ENCODE data around the gene PSTPIP1. TPM values are rescaled to one million over a fixed set of nuclear protein-coding genes. Genes with fewer than 3 reads are reported as not detected.
"Not testable (repeated sequence)": the region's sequence is repeated elsewhere in the genome, so short reads cannot be mapped to it uniquely, and the experiment has no call there.

Gene PSTPIP1
- total RNA-seq, 1 donor from 2014 or later: 12.4 TPM

DNA sequence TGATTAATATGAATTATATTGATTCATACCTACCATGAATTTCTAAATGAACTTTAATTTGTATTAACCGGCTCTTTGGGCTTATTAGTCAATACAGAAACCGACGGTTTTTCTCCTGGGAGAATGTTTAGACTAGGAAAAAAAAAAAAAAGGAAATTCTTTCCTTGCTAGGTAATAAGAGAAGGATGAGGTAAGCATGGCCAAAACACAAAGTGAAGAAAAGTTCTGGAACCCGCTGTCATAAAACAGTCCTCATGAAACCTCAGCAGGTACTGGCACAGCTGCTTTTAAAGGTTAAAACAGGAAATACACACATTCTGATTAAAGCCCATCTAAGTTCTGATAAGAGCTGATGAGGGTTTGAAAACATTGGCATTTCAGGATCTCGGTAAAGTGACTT lies 30.8 kb upstream of the PSTPIP1 start:
- Mint-ChIP-seq H3K27me3 (ENCODE audit: unreplicated experiment) (no peaks in the 10 kb centered on the region), H3K27ac (ENCODE audit: unreplicated experiment) (no peak overlapping the region), H3K4me1 (ENCODE audit: low read depth, unreplicated experiment) (no peaks in the 10 kb centered on the region), H3K9me3 (ENCODE audit: unreplicated experiment) (no peaks in the 10 kb centered on the region), H3K4me3 (ENCODE audit: unreplicated experiment) (no peak overlapping the region), H3K36me3 (ENCODE audit: unreplicated experiment) (no peaks in the 10 kb centered on the region)
- no peak for DNase-seq
- TF ChIP-seq, protein P1, sequence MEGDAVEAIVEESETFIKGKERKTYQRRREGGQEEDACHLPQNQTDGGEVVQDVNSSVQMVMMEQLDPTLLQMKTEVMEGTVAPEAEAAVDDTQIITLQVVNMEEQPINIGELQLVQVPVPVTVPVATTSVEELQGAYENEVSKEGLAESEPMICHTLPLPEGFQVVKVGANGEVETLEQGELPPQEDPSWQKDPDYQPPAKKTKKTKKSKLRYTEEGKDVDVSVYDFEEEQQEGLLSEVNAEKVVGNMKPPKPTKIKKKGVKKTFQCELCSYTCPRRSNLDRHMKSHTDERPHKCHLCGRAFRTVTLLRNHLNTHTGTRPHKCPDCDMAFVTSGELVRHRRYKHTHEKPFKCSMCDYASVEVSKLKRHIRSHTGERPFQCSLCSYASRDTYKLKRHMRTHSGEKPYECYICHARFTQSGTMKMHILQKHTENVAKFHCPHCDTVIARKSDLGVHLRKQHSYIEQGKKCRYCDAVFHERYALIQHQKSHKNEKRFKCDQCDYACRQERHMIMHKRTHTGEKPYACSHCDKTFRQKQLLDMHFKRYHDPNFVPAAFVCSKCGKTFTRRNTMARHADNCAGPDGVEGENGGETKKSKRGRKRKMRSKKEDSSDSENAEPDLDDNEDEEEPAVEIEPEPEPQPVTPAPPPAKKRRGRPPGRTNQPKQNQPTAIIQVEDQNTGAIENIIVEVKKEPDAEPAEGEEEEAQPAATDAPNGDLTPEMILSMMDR (IDR thresholded peaks at IDR 0.05; ENCODE audit: partially characterized antibody, unreplicated experiment): no peak

DNA sequence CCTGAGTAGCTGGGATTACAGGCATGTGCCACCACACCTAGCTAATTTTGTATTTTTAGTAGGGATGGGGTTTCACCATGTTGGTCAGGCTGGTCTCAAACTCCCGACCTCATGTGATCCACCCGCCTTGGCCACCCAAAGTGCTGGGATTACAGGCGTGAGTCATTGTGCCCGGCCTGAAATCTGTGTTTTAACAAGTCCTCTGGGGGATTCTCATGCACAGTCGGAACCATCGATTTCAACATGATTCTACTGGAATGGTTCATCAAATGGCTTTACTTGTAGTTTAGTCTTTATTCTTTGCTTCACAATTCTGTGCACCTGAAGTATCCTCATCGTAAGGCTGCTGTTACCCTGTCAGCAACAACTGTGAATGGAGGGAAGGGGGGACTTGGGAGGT lies 28.9 kb upstream of the PSTPIP1 start:
- H3K4me1 Mint-ChIP-seq (ENCODE audit: low read depth, unreplicated experiment); H3K9me3 Mint-ChIP-seq (ENCODE audit: unreplicated experiment); H3K27me3 Mint-ChIP-seq (ENCODE audit: unreplicated experiment); H3K36me3 Mint-ChIP-seq (ENCODE audit: unreplicated experiment); H3K27ac Mint-ChIP-seq (ENCODE audit: unreplicated experiment); H3K4me3 Mint-ChIP-seq (ENCODE audit: unreplicated experiment); DNase-seq: not testable (repeated sequence)

DNA sequence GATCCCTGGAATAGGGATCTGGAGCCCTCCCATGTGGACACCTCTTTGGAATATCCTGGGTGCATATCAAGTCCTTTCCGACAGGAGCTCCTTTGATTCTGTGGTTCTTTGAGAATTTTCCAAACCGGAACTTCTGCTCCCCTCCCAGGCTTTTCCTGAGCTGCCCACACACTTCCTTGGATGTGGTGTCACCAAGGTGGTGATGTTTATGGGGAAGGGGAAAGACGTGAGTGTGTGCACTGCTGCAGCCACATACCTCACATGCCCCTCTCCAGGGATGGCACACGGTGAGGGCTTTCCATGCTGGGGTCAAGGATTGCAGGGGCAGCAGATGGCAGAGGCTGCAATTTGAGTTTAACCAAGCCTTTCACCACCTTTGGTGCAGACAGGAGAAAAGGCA lies 27.9 kb upstream of the PSTPIP1 start:
- no peaks in the 10 kb centered on the region for H3K36me3 Mint-ChIP-seq (ENCODE audit: unreplicated experiment)
- no peaks in the 10 kb centered on the region for H3K27me3 Mint-ChIP-seq (ENCODE audit: unreplicated experiment)
- DNase-seq: no peak
- no peaks in the 10 kb centered on the region for H3K9me3 Mint-ChIP-seq (ENCODE audit: unreplicated experiment)
- H3K27ac Mint-ChIP-seq (ENCODE audit: unreplicated experiment): no peak overlapping the region
- TF ChIP-seq, protein P1 (IDR thresholded peaks at IDR 0.05; ENCODE audit: partially characterized antibody, unreplicated experiment): no peak
- no peaks in the 10 kb centered on the region for H3K4me1 Mint-ChIP-seq (ENCODE audit: low read depth, unreplicated experiment)
- no peak overlapping the region for H3K4me3 Mint-ChIP-seq (ENCODE audit: unreplicated experiment)

DNA sequence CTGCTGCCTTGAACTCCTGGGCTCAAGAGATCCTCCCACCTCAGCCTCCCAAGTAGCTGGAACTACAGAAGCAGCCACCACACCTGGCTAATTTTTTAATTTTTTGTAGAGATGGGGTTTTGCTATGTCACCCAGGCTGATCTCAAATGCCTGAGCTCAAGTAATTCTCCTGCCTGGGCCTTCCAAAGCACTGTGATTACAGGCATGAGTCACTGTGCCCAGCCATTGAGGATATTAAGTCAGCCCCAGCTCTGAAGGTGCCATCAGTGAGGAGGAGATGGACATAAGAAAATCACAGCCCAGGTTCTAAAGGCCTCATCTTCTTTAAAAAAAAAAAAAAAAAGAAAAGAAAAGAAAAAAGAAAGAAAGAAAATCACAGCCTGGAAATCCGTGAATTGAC lies 26.6 kb upstream of the PSTPIP1 start:
- no peaks in the 10 kb centered on the region for H3K36me3 Mint-ChIP-seq (ENCODE audit: unreplicated experiment)
- TF ChIP-seq, protein P1 (IDR thresholded peaks at IDR 0.05; ENCODE audit: partially characterized antibody, unreplicated experiment): no peak
- H3K4me1 Mint-ChIP-seq (ENCODE audit: low read depth, unreplicated experiment): no peaks in the 10 kb centered on the region
- H3K4me3 Mint-ChIP-seq (ENCODE audit: unreplicated experiment): no peak overlapping the region
- no peaks in the 10 kb centered on the region for H3K27me3 Mint-ChIP-seq (ENCODE audit: unreplicated experiment)
- no peak for DNase-seq
- H3K27ac Mint-ChIP-seq (ENCODE audit: unreplicated experiment): no peak overlapping the region
- H3K9me3 Mint-ChIP-seq (ENCODE audit: unreplicated experiment): no peaks in the 10 kb centered on the region

DNA sequence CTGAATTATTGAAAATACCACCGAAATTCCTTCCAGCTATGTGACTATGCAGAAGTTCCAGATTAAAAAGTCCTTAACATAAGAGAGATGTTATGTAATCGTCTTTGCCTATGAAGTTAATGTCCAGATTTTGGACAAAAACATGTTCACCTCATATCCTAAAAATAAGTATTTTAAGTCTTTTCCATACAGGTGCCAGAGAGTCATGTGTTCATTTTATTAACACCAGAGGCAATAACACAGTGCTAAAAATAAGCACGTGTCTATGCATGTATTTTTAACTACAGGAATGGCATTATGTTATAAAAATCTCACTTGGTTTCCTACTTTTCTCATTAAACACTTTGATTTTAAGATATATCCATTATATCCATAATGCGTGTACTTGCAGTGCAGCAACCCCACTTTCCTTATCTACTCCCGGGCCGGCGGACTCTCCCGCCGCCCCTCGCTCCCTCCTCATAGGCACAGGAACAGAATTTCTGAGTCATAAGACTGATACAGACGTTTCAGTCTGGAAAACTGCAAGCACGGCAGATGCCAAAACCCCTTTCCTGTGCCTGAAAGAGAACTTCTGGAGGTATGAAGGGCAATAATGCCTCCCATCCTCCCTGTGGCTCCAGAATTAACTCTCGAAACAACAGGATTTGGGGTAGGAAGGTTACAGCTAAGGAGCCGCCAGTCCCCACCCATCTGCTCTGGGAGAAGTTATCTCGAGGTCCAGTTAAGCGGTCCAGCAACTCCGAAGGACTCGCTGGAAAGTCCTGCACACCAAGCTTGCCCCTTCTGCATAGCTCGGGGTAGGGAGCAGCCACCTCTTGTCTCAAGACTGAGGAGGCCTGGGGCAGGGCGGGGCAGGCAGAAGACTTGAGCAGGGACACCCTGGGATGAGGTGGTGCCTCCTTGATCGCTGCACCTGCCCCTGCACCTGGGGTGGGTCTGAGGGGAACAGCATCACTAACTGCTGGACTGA lies 22.3 kb upstream of the PSTPIP1 start:
- no peak for DNase-seq
- TF ChIP-seq, protein P1 (IDR thresholded peaks at IDR 0.05; ENCODE audit: partially characterized antibody, unreplicated experiment): no peak
- H3K27ac Mint-ChIP-seq (ENCODE audit: unreplicated experiment): no peak overlapping the region
- H3K9me3 Mint-ChIP-seq (ENCODE audit: unreplicated experiment): no peaks in the 10 kb centered on the region
- no peak overlapping the region for H3K4me3 Mint-ChIP-seq (ENCODE audit: unreplicated experiment)
- H3K4me1 Mint-ChIP-seq (ENCODE audit: low read depth, unreplicated experiment): no peaks in the 10 kb centered on the region
- H3K27me3 Mint-ChIP-seq (ENCODE audit: unreplicated experiment): no peaks in the 10 kb centered on the region
- H3K36me3 Mint-ChIP-seq (ENCODE audit: unreplicated experiment): peaks cover 1% of the 10 kb centered on the region
